H1 (cell line): ENCODE results near the gene GRM5. TPM values are rescaled to one million over a fixed set of nuclear protein-coding genes. Genes with fewer than 3 reads are reported as not detected.

ENCODE experiments used
- KDM1A ChIP-seq: fragments of 200-600, 300-600 bp; sonication (generic); IDR thresholded peaks from 2 replicates; pipeline ENCODE4 v1.7.1; 2016; ENCODE audit warnings: mild to moderate bottlenecking, low read length, borderline replicate concordance
- POLR2AphosphoS5 ChIP-seq: IDR thresholded peaks from 2 replicates; pipeline ENCODE4 v1.6.1; 2011; ENCODE audit warnings: low read depth, low read length
- RNF2 ChIP-seq: fragments of 200-900, 300-1000 bp; sonication (generic); IDR thresholded peaks from 2 replicates; pipeline ENCODE4 v1.7.1; 2016; ENCODE audit warnings: borderline replicate concordance, low read depth, mild to moderate bottlenecking, antibody characterized with exemption, low read length; ENCODE audit not compliant: poor library complexity, severe bottlenecking; ENCODE audit errors: missing control alignments
- SRF ChIP-seq: IDR thresholded peaks from 2 replicates; pipeline ENCODE4 v1.6.1; 2011; ENCODE audit warnings: mild to moderate bottlenecking, low read depth, low read length, moderate library complexity
- YY1 ChIP-seq: IDR thresholded peaks from 2 replicates; pipeline ENCODE4 v1.6.1; 2011; ENCODE audit warnings: low read depth, mild to moderate bottlenecking, low read length
- polyA plus RNA-seq, 7 experiments: library from polyadenylated mRNA; depleted of rRNA in 3 of 7; stranded (reverse) in 5 of 7; unstranded in 2 of 7; fragments of >200 nt in 5 of 7; fragments of 200-250 nt in 2 of 7; gene quantifications; 1 replicate in 5 of 7; 2 replicates in 1 of 7; 4 replicates in 1 of 7; pipeline versions ENCODE4 v1.2.1 to v1.2.3, GENCODE V29; 2011 to 2013; ENCODE audit warnings: missing spikeins in 2 of 7, mixed read lengths in 2 of 7
- total RNA-seq: library from RNA; stranded (reverse); fragmentation: NEBNext Ultra II Directional; extraction: Animal tissue kit (Norgen Biotek cat#: 25700); gene quantifications from 2 replicates; pipeline ENCODE4 v1.2.1, GENCODE V29; 2021
- TF ChIP-seq, protein P1 (sequence below): IDR thresholded peaks from 2 replicates; pipeline ENCODE4 v1.6.1; 2011; ENCODE audit warnings: low read depth, mild to moderate bottlenecking, low read length; ENCODE audit not compliant: insufficient read depth

The GRM5 gene
- total and polyA plus RNA-seq, 2 of the 8 experiments (the other 6 are each of a cell fraction or from before 2014, with no cell fraction given) = 0.15 to 0.43 TPM

DNA sequence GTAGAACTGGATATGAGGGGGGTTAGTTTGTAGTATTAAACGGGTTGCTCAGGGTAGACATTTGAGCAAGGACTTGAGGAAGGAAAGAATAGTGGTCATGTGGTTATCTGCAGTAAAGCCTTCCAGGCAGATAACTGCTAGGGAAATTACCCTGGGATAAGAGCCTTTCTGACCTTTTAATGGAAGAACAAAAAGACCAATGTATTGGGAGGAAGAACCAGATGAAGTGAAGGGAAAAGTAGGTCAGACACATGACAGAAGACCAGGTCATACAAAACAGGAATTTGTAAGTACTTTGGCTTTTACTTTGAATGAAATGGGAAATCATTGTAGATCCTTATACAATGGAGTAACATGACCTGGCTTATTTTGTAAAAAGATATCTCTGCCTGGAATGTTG lies 486.3 kb downstream of the GRM5 start (continued):
- TF ChIP-seq, protein P1, sequence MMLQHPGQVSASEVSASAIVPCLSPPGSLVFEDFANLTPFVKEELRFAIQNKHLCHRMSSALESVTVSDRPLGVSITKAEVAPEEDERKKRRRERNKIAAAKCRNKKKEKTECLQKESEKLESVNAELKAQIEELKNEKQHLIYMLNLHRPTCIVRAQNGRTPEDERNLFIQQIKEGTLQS = no peak
- TF ChIP-seq RNF2 (no peak), YY1 (no peak), SRF (no peak), KDM1A (no peak), POLR2AphosphoS5 (no peak)
